Mucosa of stomach (tissue), 1 donor: Measurements from ENCODE around the gene ADCY1.
"Not testable (repeated sequence)": the region's sequence is repeated elsewhere in the genome, so short reads cannot be mapped to it uniquely, and the experiment has no call there.

Experiments
- H3K27me3 ChIP-seq: one replicate; pipeline ENCODE4 v1.7.0; 2013; ENCODE audit warnings: mild to moderate bottlenecking, low read length; ENCODE audit not compliant: control insufficient read depth, insufficient read depth
- H3K36me3 ChIP-seq: one replicate; pipeline ENCODE4 v1.7.0; 2013; ENCODE audit warnings: low read length; ENCODE audit not compliant: control insufficient read depth, insufficient read depth
- H3K4me1 ChIP-seq: one replicate; pipeline ENCODE4 v1.7.0; 2013; ENCODE audit warnings: mild to moderate bottlenecking, low read length; ENCODE audit not compliant: control insufficient read depth, insufficient read depth
- H3K4me3 ChIP-seq: one replicate; pipeline ENCODE4 v1.7.0; 2013; ENCODE audit warnings: low read length
- H3K9ac ChIP-seq: one replicate; pipeline ENCODE4 v1.7.0; 2013; ENCODE audit warnings: mild to moderate bottlenecking, low read length, moderate library complexity
- H3K9me3 ChIP-seq: one replicate; pipeline ENCODE4 v1.7.0; 2013; ENCODE audit warnings: mild to moderate bottlenecking, low read length, moderate library complexity; ENCODE audit not compliant: control insufficient read depth
- donor health status: Pancreatic carcinoma.

ADCY1 gene

DNA sequence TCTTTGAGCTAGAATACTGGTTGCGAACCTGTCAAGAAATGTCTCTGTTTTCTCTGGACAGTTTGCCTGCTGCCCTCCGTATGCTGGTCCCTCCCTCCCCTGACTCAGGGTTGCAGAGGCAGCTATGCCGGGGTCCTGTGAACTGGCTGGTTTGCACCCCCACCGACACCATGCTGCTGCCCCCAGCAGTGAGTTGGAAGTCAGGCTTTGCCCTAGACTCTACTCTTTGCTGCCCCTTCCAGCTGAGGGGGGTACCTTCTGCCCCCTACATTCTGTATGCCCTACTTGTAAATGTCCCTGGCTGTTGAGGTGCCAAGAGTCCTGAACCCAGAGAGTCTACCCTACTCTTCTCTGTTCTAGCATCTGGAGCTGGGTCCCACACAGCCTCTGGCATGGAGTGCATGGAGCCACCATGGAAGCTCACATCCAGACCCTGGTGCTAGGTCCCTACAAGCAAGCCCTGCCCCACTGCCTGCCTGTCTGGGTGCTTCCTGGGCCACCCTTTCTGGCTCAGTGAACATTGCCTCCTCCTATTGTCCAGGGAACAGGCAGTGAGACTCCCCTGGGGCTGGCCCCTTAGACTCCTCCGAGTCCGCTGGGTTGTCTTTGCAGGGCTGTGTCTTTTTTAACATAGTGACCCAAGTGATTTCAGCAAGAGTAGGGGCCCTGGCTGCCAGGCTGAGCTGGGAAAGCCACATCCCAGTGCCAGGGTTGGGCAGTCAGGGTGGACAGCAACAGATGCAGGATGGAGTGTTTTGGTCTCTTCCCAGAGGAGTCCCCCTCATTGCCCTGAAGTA lies 138.9 kb downstream of the ADCY1 start:
- Histone ChIP-seq H3K9me3 (no peaks in the 10 kb centered on the region), H3K36me3 (no peaks in the 10 kb centered on the region), H3K4me3 (no peak overlapping the region), H3K9ac (no peak overlapping the region), H3K27me3 (no peaks in the 10 kb centered on the region), H3K4me1 (no peaks in the 10 kb centered on the region)

DNA sequence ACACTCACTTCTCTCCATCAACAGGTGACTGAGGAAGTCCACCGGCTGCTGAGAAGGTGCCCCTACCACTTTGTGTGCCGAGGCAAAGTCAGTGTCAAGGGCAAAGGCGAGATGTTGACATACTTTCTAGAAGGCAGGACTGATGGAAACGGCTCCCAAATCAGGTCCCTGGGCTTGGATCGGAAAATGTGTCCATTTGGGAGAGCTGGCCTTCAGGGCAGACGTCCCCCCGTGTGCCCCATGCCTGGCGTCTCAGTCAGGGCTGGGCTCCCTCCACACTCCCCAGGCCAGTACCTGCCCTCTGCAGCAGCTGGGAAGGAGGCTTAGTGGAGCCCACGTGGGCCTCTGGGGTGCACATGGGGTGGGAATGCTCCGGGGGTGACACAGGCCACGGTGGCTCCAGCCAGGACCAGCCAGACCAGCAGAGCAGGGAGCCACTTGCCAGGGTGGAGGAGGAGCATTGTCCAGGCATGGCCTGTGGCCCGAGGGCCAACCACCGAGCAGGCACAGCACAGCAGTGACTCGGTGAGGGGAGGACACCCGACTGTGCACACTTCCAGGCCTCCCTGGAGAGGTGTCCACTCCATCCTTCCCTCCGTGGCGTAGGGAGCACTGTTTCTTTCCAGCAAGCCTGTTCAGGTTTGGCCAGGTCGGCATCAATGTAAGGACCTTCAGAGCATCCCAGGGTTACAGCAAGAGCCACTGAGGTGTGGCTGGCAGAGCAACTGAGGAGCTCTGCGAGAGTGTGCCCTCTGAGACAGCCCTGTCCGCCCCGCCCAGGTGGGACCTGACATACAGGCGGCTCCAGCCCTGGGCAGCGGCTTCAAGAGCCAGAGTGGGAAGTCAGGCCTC lies 139.7 kb downstream of the ADCY1 start:
- H3K36me3 ChIP-seq, result no peaks in the 10 kb centered on the region
- H3K27me3 ChIP-seq, result no peaks in the 10 kb centered on the region
- no peak overlapping the region for H3K4me3 ChIP-seq
- H3K9me3 ChIP-seq, result no peaks in the 10 kb centered on the region
- no peaks in the 10 kb centered on the region for H3K4me1 ChIP-seq
- no peak overlapping the region for H3K9ac ChIP-seq

GRCh38 chr7:45714521-45714820 lies 140.3 kb downstream of the ADCY1 start:
- H3K4me1 ChIP-seq, result no peaks in the 10 kb centered on the region
- H3K9ac ChIP-seq, result no peak overlapping the region
- no peaks in the 10 kb centered on the region for H3K9me3 ChIP-seq
- H3K4me3 ChIP-seq, result no peak overlapping the region
- no peaks in the 10 kb centered on the region for H3K27me3 ChIP-seq
- no peaks in the 10 kb centered on the region for H3K36me3 ChIP-seq

DNA sequence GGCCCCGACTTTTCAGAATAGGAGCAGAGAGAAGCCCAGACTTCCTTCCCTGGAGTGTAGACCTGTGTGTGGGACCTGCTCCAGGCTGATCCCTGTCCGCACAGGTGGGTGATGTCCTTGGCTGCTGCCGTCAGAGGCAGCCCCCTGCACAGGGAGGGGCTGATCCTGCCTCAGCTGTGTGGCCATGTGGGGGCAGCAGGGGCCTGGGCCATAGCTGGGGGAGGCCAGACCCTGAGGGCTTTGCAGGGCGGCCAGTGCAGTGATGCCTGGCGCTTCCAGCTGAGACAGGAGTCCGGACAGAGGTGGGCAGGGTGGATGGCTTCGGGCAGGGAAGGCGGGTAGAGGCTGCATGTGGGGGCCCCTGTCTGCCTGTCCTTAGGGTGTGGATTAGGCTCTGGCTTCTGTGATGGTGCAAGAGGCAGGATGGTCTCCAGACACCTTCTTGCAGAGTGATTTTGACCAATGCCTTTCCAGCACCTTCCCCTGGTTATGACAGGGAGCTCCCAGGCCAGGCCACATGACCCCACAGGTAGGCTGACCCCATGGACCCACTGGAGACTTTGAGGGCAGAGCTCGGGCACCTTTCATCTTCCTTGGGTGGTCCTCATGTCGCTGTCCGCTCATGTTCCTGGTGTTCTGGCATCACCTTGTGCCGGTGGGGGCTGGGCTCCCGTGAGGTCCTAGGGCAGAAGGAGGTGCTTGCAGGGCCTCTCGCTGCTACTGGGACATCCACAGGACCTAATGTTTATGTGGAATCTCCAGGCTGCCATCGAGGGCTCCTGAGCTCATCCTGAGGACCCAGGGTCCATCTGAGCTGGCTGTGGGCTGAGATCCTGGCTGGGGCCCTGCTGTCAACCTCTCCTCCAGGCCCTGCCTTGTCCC lies 141.5 kb downstream of the ADCY1 start:
- Histone ChIP-seq H3K27me3 (no peaks in the 10 kb centered on the region), H3K9ac (no peak overlapping the region), H3K4me1 (no peaks in the 10 kb centered on the region), H3K36me3 (no peaks in the 10 kb centered on the region), H3K9me3 (no peaks in the 10 kb centered on the region), H3K4me3 (no peak overlapping the region)

DNA sequence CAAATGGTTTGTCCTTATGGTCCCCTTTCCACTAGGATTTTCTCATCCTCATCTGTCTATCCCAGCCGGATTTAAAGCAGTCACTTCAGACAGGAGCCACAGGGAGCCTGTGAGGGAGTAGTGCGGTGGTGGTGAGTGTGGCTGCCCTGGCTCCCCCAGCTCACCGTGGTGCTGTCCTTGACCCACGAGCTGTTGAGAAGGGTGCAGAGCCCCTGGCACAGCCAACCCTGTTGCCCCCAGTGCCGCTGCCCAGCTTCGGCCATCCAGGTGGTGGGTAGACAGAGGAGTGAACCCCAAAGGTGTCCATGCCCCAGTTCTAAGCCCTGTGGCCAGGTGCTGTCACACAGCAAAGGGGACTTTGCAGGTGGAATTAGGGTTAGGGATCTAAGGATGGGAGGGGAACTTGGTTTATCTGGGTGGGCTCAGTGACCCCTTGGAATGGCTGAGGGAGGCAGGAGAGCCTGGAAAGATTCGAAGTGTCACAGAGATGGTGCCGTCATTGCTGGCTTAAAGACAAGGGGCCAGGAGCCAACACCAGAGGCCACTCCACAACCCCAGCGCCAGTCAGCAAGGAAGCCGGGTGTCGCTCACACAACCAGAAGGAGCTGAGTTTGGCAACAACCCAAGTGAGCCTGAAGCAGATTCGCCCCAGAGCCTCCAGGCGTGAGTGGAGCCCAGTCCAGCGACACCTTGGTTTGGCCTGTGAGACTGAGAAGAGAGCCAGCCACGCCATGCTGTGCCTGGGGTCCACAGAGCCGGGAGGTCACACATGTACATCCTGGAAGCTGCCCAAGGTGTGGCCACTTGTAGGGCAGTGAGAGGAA lies 142.4 kb downstream of the ADCY1 start:
- Histone ChIP-seq H3K36me3 (no peaks in the 10 kb centered on the region), H3K4me3 (no peak overlapping the region), H3K9me3 (no peaks in the 10 kb centered on the region), H3K4me1 (no peaks in the 10 kb centered on the region), H3K9ac (no peak overlapping the region), H3K27me3 (no peaks in the 10 kb centered on the region)

GRCh38 chr7:45717537-45718235 lies 143.5 kb downstream of the ADCY1 start:
- H3K4me1 ChIP-seq, result no peaks in the 10 kb centered on the region
- H3K27me3 ChIP-seq, result no peaks in the 10 kb centered on the region

GRCh38 chr7:45718464-45719330 lies 144.5 kb downstream of the ADCY1 start:
- Histone ChIP-seq H3K4me3 (no peak overlapping the region), H3K4me1 (no peaks in the 10 kb centered on the region), H3K9me3 (no peaks in the 10 kb centered on the region), H3K27me3 (no peaks in the 10 kb centered on the region), H3K36me3 (no peaks in the 10 kb centered on the region), H3K9ac (no peak overlapping the region)

More at GRCh38 chr7:45717537-45718235, 143.5 kb downstream of the ADCY1 start:
- Histone ChIP-seq H3K4me3 (no peak overlapping the region), H3K9ac (no peak overlapping the region), H3K9me3 (no peaks in the 10 kb centered on the region), H3K36me3 (no peaks in the 10 kb centered on the region)

- Histone ChIP-seq H3K4me1 (no peaks in the 10 kb centered on the region), H3K9ac (no peak overlapping the region), H3K27me3 (no peaks in the 10 kb centered on the region), H3K4me3 (no peak overlapping the region), H3K36me3 (no peaks in the 10 kb centered on the region), H3K9me3 (no peaks in the 10 kb centered on the region)
Observed at GRCh38 chr7:45720989-45721388, 146.8 kb downstream of the ADCY1 start.

- Histone ChIP-seq H3K4me3 (no peak overlapping the region), H3K36me3 (no peaks in the 10 kb centered on the region), H3K9ac (no peak overlapping the region), H3K9me3 (no peaks in the 10 kb centered on the region), H3K27me3 (no peaks in the 10 kb centered on the region), H3K4me1 (no peaks in the 10 kb centered on the region)
Observed at GRCh38 chr7:45721686-45722598, 147.8 kb downstream of the ADCY1 start.

DNA sequence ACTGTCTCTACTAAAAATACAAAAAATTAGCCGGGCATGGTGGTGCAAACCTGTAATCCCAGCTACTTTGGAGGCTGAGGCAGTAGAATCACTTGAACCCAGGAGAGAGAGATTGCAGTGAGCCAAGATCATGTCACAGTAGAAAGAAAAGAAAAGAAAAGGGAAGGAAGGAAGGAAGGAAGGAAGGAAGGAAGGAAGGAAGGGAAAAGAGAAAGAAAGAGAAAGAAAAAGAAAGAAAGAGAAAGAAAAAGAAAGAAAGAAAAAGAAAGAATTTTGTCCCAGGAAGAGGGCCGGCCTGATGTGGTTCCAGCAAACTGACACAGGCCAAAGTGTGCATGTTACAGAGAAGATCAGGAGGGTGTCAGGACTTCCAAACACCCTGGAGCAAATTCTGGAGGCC lies 151.1 kb downstream of the ADCY1 start:
- H3K9ac ChIP-seq, H3K4me3 ChIP-seq, H3K9me3 ChIP-seq, H3K36me3 ChIP-seq, H3K27me3 ChIP-seq, H3K4me1 ChIP-seq: not testable (repeated sequence)
